Mammary epithelial cell (primary cell): Measurements from ENCODE around the gene RPL13.

ENCODE experiments used
- CTCF ChIP-seq, 2 donors: IDR thresholded peaks in 1 of 2; conservative IDR thresholded peaks in 1 of 2; 2 replicates each; pipeline ENCODE4 v1.5.1; 2011 to 2012; ENCODE audit warnings: inconsistent platforms in 2 of 2, low read length in 2 of 2, mild to moderate bottlenecking in 2 of 2, control low read depth in 1 of 2, low read depth in 1 of 2; ENCODE audit not compliant: insufficient read depth in 1 of 2; ENCODE audit errors: extremely low read depth in 1 of 2
- EZH2 ChIP-seq: IDR thresholded peaks from 2 replicates; pipeline ENCODE4 v1.6.1; 2012; ENCODE audit warnings: low read length, inconsistent platforms, borderline replicate concordance

GRCh38 chr16:89540557-89540956 is 19.9 kb upstream of the RPL13 start:
- TF ChIP-seq CTCF (conservative IDR thresholded peaks at IDR 0.05 in 1 of 2, IDR thresholded peaks at IDR 0.05 in 1 of 2; ENCODE audit: extremely low read depth in 1 of 2, insufficient read depth in 1 of 2, low read depth in 1 of 2, low read length in 2 of 2): no peak
- no peak for TF ChIP-seq EZH2
